ENCODE measurements around the gene GPR157.
"Not testable (repeated sequence)": the region's sequence is repeated elsewhere in the genome, so short reads cannot be mapped to it uniquely, and the experiment has no call there.

GPR157 gene

GRCh38 chr1:9145714-9146113 is 16.8 kb upstream of the GPR157 start:
- no peak for DNase-seq

GRCh38 chr1:9145021-9145668 is 16.2 kb upstream of the GPR157 start:
- DNase-seq = no peak

- not testable (repeated sequence) for DNase-seq
Observed at GRCh38 chr1:9144494-9144893, 15.6 kb upstream of the GPR157 start.

- no peak for DNase-seq
Observed at GRCh38 chr1:9143250-9143649, 14.3 kb upstream of the GPR157 start.

GRCh38 chr1:9139930-9140329 is 11.0 kb upstream of the GPR157 start:
- no peak for DNase-seq

GRCh38 chr1:9136932-9137331 is 8.0 kb upstream of the GPR157 start:
- no peak for DNase-seq

GRCh38 chr1:9135073-9135836 is 6.4 kb upstream of the GPR157 start:
- DNase-seq = no peak

- no peak for DNase-seq
Observed at GRCh38 chr1:9133870-9134585, 5.1 kb upstream of the GPR157 start.

GRCh38 chr1:9129266-9130041 is 552 bp upstream of the GPR157 start:
- DNase-seq = peak; percentile 83

- DNase-seq = no peak
Observed at GRCh38 chr1:9128166-9128519, 759 bp downstream of the GPR157 start.

GRCh38 chr1:9127395-9128165 is 1.3 kb downstream of the GPR157 start:
- no peak for DNase-seq

GRCh38 chr1:9126511-9126910 is 2.4 kb downstream of the GPR157 start:
- no peak for DNase-seq

- DNase-seq = not testable (repeated sequence)
Observed at GRCh38 chr1:9125847-9126246, 3.1 kb downstream of the GPR157 start.

GRCh38 chr1:9125325-9125724 is 3.6 kb downstream of the GPR157 start:
- DNase-seq = no peak

GRCh38 chr1:9124389-9124788 is 4.5 kb downstream of the GPR157 start:
- DNase-seq = not testable (repeated sequence)

- DNase-seq = not testable (repeated sequence)
Observed at GRCh38 chr1:9123665-9124064, 5.2 kb downstream of the GPR157 start.

- DNase-seq = peak; percentile 33
Observed at GRCh38 chr1:9121496-9122409, 7.1 kb downstream of the GPR157 start.

- no peak for DNase-seq
Observed at GRCh38 chr1:9120312-9120958, 8.5 kb downstream of the GPR157 start.

GRCh38 chr1:9119745-9120144 is 9.2 kb downstream of the GPR157 start:
- no peak for DNase-seq

GRCh38 chr1:9118186-9118585 is 10.7 kb downstream of the GPR157 start:
- DNase-seq = no peak
